Thyroid gland (tissue), 4 donors: ENCODE measurements around the gene HNRNPAB.

Experiments
- CTCF ChIP-seq, 6 experiments: fragments of 200-600 bp in 3 of 6; fragments of 450-650 bp in 3 of 6; sonication (generic) in 3 of 6; IDR thresholded peaks; one replicate each; pipeline ENCODE4 v1.5.1; 2016 to 2019; ENCODE audit warnings: antibody characterized with exemption in 6 of 6, mild to moderate bottlenecking in 2 of 6, inconsistent platforms in 1 of 6, moderate library complexity in 1 of 6
- POLR2A ChIP-seq, 2 donors: fragments of 450-650 bp; IDR thresholded peaks; one replicate each; pipeline ENCODE4 v1.6.1; 2017; ENCODE audit warnings: antibody characterized with exemption in 2 of 2, mild to moderate bottlenecking in 2 of 2, moderate library complexity in 1 of 2

- TF ChIP-seq POLR2A (IDR thresholded peaks at IDR 0.05): no peak
- no peak for TF ChIP-seq CTCF (IDR thresholded peaks at IDR 0.05)
These were observed 17.3 kb upstream of the HNRNPAB start, which contains the start of gene GMCL2 for GRCh38 chr5:178187014-178187413.
